GM23338 (cell line): ENCODE results near the gene CDC14A.

Source experiments
- CREB1 ChIP-seq: fragments of 250-450 bp; sonication (Bioruptor Pico); IDR thresholded peaks from 2 replicates; pipeline ENCODE4 v1.5.0; 2020; ENCODE audit warnings: low read depth, mild to moderate bottlenecking, moderate library complexity
- EZH2 ChIP-seq: fragments of 200-600 bp; sonication (generic); IDR thresholded peaks from one replicate; pipeline ENCODE4 v1.8.0; 2017; ENCODE audit warnings: antibody characterized with exemption, mild to moderate bottlenecking, low read depth; ENCODE audit not compliant: unreplicated experiment
- EZH2phosphoT487 ChIP-seq: fragments of 200-600 bp; sonication (generic); IDR thresholded peaks from one replicate; pipeline ENCODE4 v1.8.1; 2018; ENCODE audit warnings: antibody characterized with exemption; ENCODE audit not compliant: unreplicated experiment
- JUNB ChIP-seq: IDR thresholded peaks from one replicate; pipeline ENCODE4 v1.6.1; 2016; ENCODE audit warnings: antibody characterized with exemption; ENCODE audit not compliant: unreplicated experiment
- NANOG ChIP-seq: IDR thresholded peaks from 2 replicates; pipeline ENCODE4 v1.6.1; 2016; ENCODE audit warnings: antibody characterized with exemption, borderline replicate concordance
- POLR2AphosphoS5 ChIP-seq: IDR thresholded peaks from 2 replicates; pipeline ENCODE4 v1.6.1; 2016; ENCODE audit warnings: antibody characterized with exemption, low read depth
- STAT1 ChIP-seq: IDR thresholded peaks from one replicate; pipeline ENCODE4 v1.6.1; 2016; ENCODE audit warnings: antibody characterized with exemption; ENCODE audit not compliant: unreplicated experiment
- ZNF331 ChIP-seq: fragments of 250-450 bp; sonication (Bioruptor Pico); IDR thresholded peaks from 2 replicates; pipeline ENCODE4 v1.5.0; 2020; ENCODE audit warnings: low read depth, mild to moderate bottlenecking, moderate library complexity
- TF ChIP-seq, protein P1 (sequence below), 2 experiments: fragments of 200-600 bp in 1 of 2; sonication (generic) in 1 of 2; conservative IDR thresholded peaks; 2 replicates each; pipeline versions ENCODE4 v1.5.1 to v1.6.1; 2016 to 2017; ENCODE audit warnings: antibody characterized with exemption in 2 of 2, low read depth in 2 of 2, mild to moderate bottlenecking in 2 of 2, moderate library complexity in 1 of 2
- TF ChIP-seq, protein P2 (sequence below): fragments of 250-450 bp; sonication (Bioruptor Pico); IDR thresholded peaks from 2 replicates; pipeline ENCODE4 v1.5.0; 2020; ENCODE audit warnings: mild to moderate bottlenecking, moderate library complexity
- TF ChIP-seq, protein P3 (sequence below): IDR thresholded peaks from one replicate; pipeline ENCODE4 v1.6.1; 2018; ENCODE audit warnings: antibody characterized with exemption; ENCODE audit not compliant: unreplicated experiment
- TF ChIP-seq, protein P4 (sequence below): IDR thresholded peaks from 2 replicates; pipeline ENCODE4 v1.6.1; 2016; ENCODE audit warnings: antibody characterized with exemption

DNA sequence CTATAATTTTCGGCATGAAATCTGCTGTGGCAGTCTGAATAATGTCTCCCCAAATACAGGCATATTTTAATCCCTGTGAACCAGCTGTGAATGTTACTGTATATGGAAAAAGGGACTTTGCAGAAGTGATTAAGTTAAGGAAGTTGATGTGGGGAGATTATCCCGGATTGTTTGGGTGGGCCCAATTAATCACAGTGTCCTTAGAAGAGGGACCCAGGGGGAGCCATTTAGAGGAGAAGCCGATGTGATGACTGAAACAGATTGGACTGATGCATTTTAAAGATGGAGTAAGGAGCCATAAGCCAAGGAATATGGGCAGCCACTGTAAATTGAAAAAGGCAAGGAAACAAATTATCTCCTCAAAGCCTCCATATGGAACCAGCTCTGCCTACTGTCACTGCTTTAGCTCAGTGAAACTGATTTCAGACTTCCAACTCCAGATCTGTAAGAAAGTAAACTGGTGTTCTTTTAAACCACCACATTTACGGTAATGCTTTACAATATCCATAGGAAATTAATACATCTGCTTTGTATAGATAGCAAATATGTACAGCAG lies 124.5 kb downstream of the CDC14A start:
- TF ChIP-seq EZH2 (no peak), EZH2phosphoT487 (no peak), POLR2AphosphoS5 (no peak), JUNB (no peak), CREB1 (CRISPR knock-in tag) (no peak), STAT1 (no peak), ZNF331 (CRISPR knock-in tag) (no peak), NANOG (no peak)
- TF ChIP-seq, protein P1, sequence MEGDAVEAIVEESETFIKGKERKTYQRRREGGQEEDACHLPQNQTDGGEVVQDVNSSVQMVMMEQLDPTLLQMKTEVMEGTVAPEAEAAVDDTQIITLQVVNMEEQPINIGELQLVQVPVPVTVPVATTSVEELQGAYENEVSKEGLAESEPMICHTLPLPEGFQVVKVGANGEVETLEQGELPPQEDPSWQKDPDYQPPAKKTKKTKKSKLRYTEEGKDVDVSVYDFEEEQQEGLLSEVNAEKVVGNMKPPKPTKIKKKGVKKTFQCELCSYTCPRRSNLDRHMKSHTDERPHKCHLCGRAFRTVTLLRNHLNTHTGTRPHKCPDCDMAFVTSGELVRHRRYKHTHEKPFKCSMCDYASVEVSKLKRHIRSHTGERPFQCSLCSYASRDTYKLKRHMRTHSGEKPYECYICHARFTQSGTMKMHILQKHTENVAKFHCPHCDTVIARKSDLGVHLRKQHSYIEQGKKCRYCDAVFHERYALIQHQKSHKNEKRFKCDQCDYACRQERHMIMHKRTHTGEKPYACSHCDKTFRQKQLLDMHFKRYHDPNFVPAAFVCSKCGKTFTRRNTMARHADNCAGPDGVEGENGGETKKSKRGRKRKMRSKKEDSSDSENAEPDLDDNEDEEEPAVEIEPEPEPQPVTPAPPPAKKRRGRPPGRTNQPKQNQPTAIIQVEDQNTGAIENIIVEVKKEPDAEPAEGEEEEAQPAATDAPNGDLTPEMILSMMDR (conservative IDR thresholded peaks at IDR 0.05; ENCODE audit: low read depth in 2 of 2), result no peak
- TF ChIP-seq, protein P2, sequence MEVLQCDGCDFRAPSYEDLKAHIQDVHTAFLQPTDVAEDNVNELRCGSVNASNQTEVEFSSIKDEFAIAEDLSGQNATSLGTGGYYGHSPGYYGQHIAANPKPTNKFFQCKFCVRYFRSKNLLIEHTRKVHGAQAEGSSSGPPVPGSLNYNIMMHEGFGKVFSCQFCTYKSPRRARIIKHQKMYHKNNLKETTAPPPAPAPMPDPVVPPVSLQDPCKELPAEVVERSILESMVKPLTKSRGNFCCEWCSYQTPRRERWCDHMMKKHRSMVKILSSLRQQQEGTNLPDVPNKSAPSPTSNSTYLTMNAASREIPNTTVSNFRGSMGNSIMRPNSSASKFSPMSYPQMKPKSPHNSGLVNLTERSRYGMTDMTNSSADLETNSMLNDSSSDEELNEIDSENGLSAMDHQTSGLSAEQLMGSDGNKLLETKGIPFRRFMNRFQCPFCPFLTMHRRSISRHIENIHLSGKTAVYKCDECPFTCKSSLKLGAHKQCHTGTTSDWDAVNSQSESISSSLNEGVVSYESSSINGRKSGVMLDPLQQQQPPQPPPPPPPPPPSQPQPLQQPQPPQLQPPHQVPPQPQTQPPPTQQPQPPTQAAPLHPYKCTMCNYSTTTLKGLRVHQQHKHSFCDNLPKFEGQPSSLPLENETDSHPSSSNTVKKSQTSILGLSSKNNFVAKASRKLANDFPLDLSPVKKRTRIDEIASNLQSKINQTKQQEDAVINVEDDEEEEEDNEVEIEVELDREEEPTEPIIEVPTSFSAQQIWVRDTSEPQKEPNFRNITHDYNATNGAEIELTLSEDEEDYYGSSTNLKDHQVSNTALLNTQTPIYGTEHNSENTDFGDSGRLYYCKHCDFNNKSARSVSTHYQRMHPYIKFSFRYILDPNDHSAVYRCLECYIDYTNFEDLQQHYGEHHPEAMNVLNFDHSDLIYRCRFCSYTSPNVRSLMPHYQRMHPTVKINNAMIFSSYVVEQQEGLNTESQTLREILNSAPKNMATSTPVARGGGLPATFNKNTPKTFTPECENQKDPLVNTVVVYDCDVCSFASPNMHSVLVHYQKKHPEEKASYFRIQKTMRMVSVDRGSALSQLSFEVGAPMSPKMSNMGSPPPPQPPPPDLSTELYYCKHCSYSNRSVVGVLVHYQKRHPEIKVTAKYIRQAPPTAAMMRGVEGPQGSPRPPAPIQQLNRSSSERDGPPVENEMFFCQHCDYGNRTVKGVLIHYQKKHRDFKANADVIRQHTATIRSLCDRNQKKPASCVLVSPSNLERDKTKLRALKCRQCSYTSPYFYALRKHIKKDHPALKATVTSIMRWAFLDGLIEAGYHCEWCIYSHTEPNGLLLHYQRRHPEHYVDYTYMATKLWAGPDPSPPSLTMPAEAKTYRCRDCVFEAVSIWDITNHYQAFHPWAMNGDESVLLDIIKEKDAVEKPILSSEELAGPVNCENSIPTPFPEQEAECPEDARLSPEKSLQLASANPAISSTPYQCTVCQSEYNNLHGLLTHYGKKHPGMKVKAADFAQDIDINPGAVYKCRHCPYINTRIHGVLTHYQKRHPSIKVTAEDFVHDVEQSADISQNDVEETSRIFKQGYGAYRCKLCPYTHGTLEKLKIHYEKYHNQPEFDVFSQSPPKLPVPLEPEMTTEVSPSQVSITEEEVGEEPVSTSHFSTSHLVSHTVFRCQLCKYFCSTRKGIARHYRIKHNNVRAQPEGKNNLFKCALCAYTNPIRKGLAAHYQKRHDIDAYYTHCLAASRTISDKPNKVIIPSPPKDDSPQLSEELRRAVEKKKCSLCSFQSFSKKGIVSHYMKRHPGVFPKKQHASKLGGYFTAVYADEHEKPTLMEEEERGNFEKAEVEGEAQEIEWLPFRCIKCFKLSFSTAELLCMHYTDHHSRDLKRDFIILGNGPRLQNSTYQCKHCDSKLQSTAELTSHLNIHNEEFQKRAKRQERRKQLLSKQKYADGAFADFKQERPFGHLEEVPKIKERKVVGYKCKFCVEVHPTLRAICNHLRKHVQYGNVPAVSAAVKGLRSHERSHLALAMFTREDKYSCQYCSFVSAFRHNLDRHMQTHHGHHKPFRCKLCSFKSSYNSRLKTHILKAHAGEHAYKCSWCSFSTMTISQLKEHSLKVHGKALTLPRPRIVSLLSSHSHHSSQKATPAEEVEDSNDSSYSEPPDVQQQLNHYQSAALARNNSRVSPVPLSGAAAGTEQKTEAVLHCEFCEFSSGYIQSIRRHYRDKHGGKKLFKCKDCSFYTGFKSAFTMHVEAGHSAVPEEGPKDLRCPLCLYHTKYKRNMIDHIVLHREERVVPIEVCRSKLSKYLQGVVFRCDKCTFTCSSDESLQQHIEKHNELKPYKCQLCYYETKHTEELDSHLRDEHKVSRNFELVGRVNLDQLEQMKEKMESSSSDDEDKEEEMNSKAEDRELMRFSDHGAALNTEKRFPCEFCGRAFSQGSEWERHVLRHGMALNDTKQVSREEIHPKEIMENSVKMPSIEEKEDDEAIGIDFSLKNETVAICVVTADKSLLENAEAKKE (CRISPR knock-in tag), result no peak
- TF ChIP-seq, protein P3, sequence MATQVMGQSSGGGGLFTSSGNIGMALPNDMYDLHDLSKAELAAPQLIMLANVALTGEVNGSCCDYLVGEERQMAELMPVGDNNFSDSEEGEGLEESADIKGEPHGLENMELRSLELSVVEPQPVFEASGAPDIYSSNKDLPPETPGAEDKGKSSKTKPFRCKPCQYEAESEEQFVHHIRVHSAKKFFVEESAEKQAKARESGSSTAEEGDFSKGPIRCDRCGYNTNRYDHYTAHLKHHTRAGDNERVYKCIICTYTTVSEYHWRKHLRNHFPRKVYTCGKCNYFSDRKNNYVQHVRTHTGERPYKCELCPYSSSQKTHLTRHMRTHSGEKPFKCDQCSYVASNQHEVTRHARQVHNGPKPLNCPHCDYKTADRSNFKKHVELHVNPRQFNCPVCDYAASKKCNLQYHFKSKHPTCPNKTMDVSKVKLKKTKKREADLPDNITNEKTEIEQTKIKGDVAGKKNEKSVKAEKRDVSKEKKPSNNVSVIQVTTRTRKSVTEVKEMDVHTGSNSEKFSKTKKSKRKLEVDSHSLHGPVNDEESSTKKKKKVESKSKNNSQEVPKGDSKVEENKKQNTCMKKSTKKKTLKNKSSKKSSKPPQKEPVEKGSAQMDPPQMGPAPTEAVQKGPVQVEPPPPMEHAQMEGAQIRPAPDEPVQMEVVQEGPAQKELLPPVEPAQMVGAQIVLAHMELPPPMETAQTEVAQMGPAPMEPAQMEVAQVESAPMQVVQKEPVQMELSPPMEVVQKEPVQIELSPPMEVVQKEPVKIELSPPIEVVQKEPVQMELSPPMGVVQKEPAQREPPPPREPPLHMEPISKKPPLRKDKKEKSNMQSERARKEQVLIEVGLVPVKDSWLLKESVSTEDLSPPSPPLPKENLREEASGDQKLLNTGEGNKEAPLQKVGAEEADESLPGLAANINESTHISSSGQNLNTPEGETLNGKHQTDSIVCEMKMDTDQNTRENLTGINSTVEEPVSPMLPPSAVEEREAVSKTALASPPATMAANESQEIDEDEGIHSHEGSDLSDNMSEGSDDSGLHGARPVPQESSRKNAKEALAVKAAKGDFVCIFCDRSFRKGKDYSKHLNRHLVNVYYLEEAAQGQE, result no peak
- TF ChIP-seq, protein P4, sequence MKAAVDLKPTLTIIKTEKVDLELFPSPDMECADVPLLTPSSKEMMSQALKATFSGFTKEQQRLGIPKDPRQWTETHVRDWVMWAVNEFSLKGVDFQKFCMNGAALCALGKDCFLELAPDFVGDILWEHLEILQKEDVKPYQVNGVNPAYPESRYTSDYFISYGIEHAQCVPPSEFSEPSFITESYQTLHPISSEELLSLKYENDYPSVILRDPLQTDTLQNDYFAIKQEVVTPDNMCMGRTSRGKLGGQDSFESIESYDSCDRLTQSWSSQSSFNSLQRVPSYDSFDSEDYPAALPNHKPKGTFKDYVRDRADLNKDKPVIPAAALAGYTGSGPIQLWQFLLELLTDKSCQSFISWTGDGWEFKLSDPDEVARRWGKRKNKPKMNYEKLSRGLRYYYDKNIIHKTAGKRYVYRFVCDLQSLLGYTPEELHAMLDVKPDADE, result no peak
